Stimulated activated CD8-positive, alpha-beta memory T cell treated with anti-CD3 and anti-CD28 coated beads, Interleukin-7, amount 100 ng/mL, for 4 hours (primary cell): ENCODE data around the gene NEK1.
"Not testable (repeated sequence)": the region's sequence is repeated elsewhere in the genome, so short reads cannot be mapped to it uniquely, and the experiment has no call there.

Experiments
- DNase-seq, 2 donors: peaks; one replicate each; pipeline ENCODE4 v3.0.0-alpha.2; 2020; ENCODE audit warnings: low read depth in 2 of 2

The NEK1 gene

DNA sequence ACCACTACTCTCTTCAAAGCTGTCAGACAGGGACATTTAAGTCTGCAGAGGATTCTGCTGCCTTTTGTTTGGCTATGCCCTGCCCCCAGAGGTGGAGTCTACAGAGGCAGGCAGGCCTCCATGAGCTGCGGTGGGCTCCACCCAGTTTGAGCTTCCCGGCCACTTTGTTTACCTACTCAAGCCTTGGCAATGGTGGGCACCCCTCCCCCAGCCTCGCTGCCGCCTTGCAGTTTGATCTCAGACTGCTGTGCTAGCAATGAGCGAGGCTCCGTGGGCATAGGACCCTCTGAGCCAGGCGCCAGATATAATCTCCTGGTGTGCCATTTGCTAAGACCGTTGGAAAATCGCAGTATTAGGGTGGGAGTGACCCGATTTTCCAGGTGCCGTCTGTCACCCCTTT lies 112.5 kb downstream of the NEK1 start:
- DNase-seq, result not testable (repeated sequence)

DNA sequence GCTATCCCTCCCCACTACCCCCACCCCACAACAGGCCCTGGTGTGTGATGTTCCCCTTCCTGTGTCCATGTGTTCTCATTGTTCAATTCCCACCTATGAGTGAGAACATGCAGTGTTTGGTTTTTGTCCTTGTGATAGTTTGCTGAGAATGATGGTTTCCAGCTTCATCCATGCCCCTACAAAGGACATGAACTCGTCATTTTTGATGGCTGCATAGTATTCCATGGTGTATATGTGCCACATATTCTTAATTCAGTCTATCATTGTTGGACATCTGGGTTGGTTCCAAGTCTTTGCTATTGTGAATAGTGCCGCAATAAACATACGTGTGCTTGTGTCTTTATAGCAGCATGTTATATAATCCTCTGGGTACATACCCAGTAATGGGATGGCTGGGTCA lies 118.1 kb downstream of the NEK1 start:
- not testable (repeated sequence) for DNase-seq

DNA sequence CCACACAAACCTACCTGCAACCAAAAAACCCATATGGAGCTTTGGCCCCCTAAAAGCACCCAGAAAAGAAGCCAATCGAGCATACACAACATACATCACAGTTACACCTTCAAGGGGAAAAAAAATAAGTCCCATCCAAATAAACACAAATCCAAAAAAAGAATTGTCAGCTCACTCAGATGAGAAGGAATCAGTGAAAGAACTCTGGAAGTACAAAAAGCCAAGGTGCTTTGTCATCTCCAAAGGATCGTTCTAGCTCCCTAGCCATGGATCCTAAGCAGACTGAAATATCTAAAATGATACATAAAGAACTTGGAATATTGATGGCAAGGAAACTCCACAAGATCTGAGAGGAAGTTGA lies 119.2 kb downstream of the NEK1 start:
- DNase-seq, result no peak

DNA sequence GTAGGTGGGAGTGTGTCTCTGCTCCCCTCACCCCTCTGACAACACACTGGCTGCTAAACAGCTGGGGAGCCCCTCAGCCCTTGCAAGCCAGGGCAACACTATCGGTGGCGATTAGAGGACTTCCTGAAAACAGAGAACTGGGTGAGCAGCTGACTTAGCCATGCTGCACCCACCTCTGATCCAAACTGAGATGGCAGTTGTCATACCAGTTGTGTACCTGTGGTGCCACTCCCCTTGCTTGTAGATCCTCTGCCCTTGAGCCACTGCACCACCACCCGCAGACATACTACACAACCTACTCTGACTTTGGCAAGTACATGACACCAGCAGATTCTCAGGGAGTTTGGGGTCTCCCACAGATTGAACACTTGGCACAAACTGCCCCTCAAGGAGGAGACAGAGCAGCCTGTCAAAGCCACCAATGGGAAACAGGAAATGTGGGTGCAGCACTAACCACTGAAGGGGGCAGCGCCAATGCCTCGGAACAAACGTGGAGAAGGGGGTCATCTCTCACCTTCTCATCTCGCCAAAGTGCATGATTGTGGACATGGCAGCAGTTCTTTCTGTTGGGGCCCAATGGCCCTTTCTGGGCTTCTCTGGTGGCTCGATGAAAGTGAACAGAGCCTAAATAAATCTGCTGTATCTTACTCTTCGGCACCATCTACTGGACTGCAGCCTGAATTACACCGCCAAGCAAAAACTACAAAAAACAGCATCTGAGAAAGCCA lies 119.8 kb downstream of the NEK1 start:
- DNase-seq, result no peak

DNA sequence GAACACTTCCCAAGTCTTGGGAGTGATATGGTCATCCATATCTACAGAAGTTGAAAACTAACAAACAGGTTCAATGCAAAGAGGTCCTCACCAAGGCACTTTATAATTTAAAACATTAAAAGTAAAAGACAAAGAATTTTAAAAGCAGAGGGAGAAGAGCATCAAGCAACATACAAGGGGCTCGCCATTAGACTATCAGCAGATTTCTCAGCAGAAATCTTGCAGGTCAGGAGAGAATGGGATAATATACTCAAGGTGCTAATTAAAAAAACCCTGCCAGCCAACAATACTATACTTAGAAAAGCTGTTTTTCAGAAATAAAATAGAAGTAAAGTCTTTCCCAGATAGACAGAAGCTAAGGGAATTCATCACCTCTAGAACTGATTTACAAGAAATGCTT lies 121.2 kb downstream of the NEK1 start:
- DNase-seq, result no peak

DNA sequence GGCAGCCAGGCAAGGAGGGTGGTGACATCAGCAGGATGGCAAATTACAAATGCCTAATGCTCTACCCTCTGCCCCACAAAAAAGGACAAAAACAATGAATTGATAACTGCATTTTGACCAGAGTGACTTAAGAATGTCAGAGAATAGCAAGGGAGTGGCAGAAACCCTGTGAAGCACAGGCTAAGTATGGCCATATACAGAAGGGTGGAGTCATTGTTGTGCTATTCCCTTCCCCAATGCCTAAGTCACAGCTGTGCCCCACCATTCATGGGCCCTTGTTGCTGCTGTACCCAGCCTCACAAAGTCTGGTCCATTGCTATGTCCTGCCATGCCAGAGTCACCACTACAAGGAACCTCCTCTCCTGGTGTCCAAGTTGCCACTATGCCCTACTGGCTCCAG lies 123.1 kb downstream of the NEK1 start:
- no peak for DNase-seq

DNA sequence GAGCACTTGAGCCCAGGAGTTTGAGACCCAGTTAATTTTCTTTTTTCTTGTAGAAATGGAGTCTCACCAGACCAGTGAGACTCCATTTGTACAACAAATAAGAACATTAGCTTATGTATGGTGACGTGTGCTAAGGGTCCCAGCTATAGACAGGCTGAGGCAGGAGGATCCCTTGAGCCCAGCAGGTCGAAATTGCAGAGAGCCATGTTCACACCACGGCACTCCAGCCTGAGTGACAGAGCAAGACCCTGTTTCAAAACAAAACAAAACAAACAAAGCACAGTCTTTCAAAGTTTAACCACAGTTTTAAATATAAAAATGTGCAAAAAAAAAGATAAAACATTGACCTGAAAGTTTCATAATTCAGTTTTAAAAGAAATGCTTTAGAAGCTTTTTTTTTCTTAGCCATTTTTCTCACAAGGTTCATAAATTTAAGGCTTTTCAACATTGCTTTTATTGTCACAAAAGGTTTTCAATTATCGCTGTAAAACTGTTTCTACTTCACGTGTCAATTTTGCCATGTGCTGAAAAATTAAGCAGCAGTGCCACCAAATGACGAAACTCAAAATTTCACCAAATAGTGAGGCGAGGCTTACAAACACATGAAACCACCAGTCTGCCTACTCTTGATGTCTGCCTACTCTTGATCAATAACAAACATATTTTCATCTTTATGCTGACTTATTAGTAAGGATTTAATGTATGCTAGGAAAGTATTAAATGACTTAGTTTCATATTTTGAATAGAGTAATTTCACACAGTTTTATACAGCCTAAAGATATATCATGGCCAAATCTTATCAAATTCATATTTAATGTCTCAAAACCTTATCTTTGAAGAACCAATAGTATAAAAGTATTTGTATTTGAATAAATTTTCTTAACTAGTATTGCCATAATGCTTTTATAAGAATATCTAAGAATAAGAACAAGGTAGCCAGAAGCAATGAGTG lies 126.3 kb downstream of the NEK1 start:
- DNase-seq, result no peak

DNA sequence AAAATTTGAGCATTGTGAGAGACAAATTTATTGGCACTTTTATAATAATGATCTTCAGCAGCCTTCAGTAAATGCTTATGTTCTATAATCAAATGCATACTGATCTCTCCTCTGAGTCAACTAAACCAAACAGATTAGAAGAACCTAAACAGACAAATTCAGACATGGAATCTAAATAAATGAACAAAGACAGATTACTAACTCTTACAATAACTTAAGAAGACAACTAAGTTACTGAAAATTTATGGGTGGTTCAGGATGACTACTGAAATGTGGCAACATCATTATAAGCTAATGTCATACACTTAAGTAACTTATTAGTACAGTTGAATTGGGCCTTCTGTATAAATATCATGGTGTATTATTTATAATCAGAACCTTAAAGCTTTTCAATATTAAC lies 127.3 kb downstream of the NEK1 start:
- DNase-seq, result no peak

DNA sequence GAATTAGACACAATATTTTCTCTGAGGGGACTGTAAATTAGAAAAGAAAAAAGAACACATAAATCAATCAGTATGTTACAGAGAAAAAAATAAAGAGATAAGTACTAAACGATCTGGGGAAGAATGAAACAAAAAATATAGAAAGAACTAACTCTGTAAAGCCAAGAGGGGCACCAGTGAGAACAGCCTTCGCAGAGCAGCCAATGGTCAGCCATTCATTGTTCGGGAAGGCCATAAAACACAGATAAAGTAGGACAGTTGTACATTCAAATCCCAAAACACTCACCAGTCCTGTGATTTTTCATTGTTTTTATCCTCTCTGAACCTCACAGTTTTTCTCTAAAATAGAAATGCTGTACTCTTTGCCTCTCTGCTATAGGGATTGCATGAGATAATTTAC lies 127.9 kb downstream of the NEK1 start:
- no peak for DNase-seq

DNA sequence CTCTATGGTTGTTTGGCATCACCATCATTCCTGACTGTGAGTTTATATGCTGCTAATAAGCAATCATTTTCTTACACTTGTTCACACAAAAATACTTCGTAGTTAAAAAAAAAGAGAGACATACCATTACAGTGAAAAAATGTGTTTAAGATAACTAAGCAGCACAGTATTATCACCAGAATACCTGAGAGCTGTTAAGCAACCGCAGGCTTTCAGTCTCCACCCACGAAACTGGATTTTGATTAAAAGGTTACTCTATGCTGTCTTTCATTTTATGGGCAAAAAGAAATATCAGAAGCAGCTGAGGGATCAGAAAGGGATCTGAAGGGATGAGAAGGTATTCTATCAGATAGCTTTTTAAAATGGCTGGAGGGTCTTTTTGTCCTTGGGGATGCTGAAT lies 148.3 kb downstream of the NEK1 start:
- no peak for DNase-seq

DNA sequence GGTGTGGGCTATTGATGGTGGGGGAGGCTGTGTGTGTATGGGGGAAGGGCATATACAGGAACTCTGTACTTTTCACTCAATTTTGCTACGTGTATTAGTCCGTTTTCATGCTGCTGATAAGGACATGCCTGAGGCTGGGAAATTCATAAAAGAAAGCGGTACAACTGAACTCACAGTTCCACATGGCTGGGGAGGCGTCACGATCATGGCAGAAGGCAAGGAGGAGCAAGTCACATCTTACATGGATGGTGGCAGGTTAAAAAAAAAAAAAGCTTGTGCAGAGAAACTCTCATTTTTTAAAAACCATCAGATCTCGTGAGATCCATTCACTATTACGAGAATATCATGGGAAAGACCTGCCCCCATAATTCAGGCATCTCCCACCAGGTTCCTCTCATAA lies 152.3 kb downstream of the NEK1 start:
- DNase-seq, result no peak

DNA sequence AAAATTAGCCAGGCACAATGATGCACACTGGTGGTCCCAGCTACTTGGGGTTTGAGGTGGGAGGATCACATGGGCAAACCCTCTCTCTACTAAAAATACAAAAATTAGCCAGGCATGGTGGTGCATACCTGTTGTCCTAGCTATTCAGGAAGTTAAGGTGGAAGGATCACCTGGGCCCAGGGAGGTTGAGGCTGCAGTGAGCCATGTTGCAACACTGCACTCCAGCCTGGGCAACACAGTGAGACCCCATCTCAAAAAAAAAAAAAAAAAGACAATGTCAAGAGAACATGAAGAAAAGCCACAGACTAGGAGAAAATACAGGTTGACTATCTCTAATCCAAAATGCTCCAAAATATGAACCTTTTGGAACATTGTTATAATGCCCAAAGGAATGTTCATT lies 153.8 kb downstream of the NEK1 start:
- no peak for DNase-seq

DNA sequence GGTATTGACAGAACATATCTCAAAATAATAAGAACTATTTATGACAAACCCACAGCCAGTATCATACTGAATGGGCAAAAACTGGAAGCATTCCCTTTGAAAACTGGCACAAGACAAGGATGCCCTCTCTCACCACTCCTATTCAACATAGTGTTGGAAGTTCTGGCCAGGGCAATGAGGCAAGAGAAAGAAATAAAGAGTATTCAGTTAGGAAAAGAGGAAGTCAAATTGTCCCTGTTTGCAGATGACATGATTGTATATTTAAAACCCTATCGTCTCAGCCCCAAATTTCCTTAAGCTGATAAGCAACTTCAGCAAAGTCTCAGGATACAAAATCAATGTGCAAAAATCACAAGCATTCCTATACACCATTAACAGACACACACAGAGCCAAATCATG lies 159.7 kb downstream of the NEK1 start:
- DNase-seq, result not testable (repeated sequence)

DNA sequence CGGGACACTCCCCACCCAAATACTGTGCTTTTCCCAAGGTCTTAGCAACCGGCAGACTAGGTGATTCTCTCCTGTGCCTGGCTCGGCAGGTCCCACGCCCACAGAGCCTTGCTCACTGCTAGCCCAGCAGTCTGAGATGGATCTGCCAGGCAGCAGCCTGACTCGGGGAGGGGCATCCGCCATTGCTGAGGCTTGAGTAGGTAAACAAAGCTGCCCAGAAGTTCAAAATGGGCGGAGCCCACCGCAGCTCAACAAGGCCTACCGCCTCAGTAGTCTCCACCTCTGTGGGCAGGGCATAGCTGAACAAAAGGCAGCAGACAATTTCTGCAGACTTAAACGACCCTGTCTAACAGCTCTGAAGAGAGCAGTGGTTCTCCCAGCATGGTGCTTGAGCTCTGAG lies 163.4 kb downstream of the NEK1 start:
- not testable (repeated sequence) for DNase-seq

DNA sequence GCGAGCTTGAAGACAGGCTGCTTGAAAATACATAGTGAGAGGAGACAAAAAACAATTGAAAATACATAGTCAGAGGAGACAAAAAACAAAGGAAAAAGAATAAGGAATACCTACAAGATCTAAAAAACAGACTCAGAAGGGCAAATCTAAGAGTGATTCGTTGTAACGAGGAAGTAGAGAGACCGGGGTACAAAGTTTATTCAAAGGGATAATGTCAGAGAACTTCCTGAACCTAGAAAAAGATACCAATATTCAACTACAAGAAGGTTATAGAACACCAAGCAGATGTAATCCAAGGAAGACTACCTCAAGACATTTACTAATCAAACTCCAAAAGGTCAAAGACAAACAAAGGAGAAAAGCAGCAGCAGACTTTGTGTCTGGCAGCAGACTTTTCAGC lies 165.6 kb downstream of the NEK1 start:
- DNase-seq, result no peak

DNA sequence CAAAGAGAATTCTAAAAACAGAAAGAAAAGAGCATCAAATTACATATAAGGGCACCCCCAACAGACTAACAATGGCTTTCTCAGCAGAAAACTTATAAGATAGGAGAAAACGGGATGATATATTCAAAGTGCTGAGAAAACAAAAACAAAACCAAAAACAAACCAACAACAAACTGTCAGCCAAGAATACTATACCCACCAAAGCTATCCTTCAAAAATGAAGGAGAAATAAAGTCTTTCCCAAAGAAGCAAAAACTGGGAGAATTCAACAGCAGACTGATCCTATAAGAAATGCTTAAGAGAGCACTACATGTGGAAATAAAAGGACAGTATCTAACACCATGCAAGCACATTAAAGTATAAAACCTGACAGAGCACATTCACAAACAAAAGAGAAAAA lies 168.6 kb downstream of the NEK1 start:
- DNase-seq, result no peak

DNA sequence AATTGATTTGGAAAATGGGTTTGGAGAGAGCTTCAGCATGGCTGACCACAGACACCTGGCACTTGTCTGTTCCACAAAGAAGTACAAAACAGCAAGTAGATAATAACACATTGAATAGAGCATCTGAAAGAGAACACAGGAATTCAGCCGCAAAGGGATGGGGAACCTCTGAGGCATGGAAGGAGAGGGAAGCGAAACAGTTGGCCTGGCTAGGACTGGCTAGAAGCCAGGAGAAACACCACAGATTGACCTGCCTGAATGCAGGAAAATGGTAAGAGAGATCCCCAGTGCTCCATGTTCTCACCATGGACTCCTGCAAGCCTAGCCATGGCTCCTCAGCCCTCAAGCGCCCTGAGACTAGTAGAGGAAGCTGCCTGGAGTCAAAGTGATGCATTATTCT lies 171.9 kb downstream of the NEK1 start:
- no peak for DNase-seq

DNA sequence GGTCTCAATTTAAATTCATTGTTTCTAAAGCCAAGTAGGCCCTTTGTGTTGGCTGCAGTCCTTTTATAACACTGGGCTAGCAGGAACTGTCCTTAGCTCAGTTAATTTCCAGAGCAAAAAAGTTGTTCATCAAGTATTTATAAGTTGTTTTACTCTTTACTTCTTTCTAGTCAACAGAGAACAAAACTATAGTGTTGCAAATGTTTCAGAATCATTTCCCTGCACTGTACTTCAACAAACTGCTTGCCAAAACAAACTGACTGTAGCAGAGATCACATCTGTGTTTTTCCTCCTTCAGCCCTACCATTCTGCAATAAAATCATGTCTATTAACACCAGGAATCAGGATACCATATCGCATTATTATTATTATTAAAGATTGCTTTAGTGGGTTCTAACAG lies 173.1 kb downstream of the NEK1 start:
- no peak for DNase-seq

DNA sequence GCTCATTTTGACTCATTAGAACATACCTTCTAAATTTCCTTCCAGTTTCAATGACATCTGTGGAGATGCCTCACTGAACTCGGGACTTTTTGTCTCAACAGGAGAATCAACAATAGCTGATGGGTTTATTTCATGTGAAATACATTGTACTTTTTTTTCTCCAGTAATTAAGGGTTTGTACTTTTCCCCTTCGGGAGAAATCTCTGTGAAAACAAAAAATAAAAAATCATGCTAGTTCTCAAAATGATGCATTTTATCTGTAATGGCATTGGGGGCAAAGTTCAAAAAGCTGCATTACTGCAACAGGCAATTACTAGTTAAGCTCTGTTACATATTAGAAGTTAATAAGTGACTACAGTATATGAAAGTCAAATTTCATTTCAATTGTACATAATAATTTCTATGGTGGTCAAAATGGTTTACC lies 174.3 kb downstream of the NEK1 start:
- DNase-seq, result no peak

DNA sequence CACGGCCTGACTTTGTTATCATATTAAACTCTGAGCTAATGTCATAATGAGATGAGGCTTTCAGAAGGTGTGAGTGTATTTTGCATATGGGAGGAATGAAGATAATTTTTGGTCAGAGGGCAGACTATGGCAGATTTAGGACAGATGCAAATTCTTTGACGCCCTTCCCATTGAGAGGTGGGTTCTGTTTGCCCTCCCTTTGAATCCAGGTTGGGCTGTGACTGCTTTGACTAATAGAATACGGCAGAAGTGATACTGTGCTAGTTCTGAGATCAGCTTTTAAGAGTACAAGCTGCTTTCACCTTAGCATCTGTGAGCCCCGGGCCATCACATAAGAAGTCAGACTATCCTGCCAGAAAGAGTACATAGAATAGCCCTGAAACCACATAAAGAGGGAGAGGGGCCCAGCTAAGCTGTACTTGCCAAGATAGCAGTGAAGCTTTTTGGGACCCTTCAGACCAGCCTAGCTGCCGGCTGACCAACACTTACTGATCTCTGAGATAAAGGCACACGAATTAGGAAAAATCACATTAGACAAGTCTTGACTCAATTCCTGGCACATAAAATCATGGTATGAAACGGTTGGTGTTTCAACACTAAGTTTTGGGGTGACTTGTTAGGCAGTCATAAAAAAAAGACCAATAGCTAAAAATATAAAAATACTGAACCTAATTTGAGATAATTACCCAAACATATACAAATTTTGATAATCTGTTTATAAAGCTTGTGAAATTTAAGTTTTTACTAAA lies 174.9 kb downstream of the NEK1 start:
- no peak for DNase-seq

DNA sequence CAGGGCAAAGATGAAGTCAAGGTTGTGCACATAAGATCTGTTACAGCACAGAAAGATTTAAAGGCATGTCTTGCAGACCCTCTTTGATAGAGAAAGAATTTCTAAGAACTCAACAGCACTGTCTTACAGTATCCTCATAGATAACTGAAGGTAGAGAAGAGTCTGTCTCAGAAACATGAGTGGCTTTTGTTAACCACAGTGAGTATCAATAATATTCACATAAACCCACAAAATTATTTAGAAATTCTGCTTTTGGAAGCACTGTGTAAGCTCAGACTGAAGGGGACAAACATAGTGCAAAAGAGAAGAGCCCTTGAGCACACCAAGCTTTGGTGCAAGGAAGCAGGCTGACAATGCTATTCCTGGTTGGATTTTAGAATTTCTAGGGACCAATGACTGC lies 175.6 kb downstream of the NEK1 start:
- DNase-seq, result no peak

DNA sequence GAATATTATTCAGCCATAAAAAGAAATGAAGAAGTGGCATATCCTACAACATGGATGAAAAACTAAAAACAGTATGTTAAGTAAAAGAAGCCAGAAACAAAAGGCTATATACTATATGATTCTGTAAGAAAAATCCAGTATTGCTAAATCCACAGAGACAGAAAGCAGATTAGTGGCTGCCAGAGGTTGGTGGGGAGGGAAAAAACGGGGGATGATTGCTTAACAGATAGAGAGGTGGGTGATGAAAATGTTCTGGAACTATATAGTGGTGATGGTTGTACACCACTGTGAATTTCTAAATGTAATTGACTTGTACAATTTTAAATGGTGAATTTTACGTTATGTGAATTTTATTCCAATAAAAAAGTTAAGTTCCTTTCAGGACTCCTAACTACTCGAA lies 184.0 kb downstream of the NEK1 start:
- no peak for DNase-seq

DNA sequence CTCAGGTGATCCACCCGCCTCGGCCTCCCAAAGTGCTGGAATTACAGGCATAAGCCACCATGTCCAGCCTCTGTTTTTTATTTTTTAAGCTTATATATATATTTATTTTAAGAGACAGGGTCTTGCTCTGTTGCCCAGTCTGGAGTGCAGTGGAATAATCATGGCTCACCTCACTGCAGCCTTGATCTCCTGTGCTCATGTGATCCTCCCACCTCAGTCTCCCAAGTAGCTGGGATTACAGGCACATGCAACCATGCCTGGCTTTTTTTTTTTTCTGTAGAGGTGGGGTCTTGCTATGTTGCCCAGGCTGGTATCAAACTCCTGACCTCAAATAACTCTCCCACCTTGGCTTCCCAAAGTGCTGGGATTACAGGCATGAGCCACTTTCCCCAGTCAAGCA lies 184.7 kb downstream of the NEK1 start:
- not testable (repeated sequence) for DNase-seq
